Spinal cord (tissue), 10 donors: ENCODE results near the gene ARHGAP18. TPM values are rescaled to one million over a fixed set of nuclear protein-coding genes. Genes with fewer than 3 reads are reported as not detected.

Experiments
- DNase-seq, 6 donors: peaks; one replicate each; pipeline versions ENCODE4 v3.0.0 to v3.0.0-alpha.2; 2013 to 2015; ENCODE audit warnings: low spot score in 6 of 6, low read depth in 4 of 6
- H3K27ac ChIP-seq: one replicate; pipeline ENCODE4 v1.5.1; 2013; ENCODE audit warnings: low read depth, low read length, control low read depth
- H3K27me3 ChIP-seq: one replicate; pipeline ENCODE4 v1.6.1; 2013; ENCODE audit warnings: low read length; ENCODE audit not compliant: control insufficient read depth, insufficient read depth
- H3K36me3 ChIP-seq: one replicate; pipeline ENCODE4 v1.6.1; 2013; ENCODE audit warnings: low read length; ENCODE audit not compliant: control insufficient read depth, insufficient read depth
- H3K4me1 ChIP-seq: one replicate; pipeline ENCODE4 v1.6.1; 2013; ENCODE audit warnings: low read length; ENCODE audit not compliant: control insufficient read depth, insufficient read depth
- H3K4me3 ChIP-seq: one replicate; pipeline ENCODE4 v1.5.1; 2013; ENCODE audit warnings: low read depth, low read length, control low read depth
- H3K9me3 ChIP-seq: one replicate; pipeline ENCODE4 v1.6.1; 2013; ENCODE audit warnings: low read length; ENCODE audit not compliant: control insufficient read depth, insufficient read depth
- whole genome bisulfite sequencing: methylation state at CpG from one replicate; pipeline ENCODE4 v1.1.5; 2013; ENCODE audit warnings: missing lambda C conversion rate; ENCODE audit not compliant: insufficient coverage; 5-methylcytosine and 5-hydroxymethylcytosine counted together
- polyA plus RNA-seq, 2 donors: library from polyadenylated mRNA; unstranded; fragments of 120-200 nt; gene quantifications; one replicate each; pipeline ENCODE4 v1.2.1, GENCODE V29; 2013; ENCODE audit not compliant: insufficient read length in 2 of 2
- total RNA-seq, 2 donors: library from RNA; depleted of rRNA in 1 of 2; stranded (reverse); fragments of 120-200 nt in 1 of 2; fragments of >200 nt in 1 of 2; gene quantifications; one replicate each; pipeline versions ENCODE4 v1.2.3 to v1.2.4, GENCODE V29; 2013 to 2014
- donor health status: healthy.

Gene ARHGAP18
- total and polyA plus RNA-seq, 4 donors, result 8.0 to 18.6 (median 13.9) TPM

- no peaks in the 10 kb centered on the region for H3K36me3 ChIP-seq
- H3K27ac ChIP-seq, result no peak overlapping the region
- no peaks in the 10 kb centered on the region for H3K9me3 ChIP-seq
- DNase-seq, result no peak
- 78% methylated on average over 4 of the region's 5 CpGs for WGBS
- H3K27me3 ChIP-seq, result no peaks in the 10 kb centered on the region
- no peak overlapping the region for H3K4me3 ChIP-seq
- no peaks in the 10 kb centered on the region for H3K4me1 ChIP-seq
Measured at GRCh38 chr6:129675669-129676472, 34.1 kb downstream of the ARHGAP18 start.

GRCh38 chr6:129673748-129674147 is 36.2 kb downstream of the ARHGAP18 start:
- H3K9me3 ChIP-seq, result no peaks in the 10 kb centered on the region
- no peaks in the 10 kb centered on the region for H3K36me3 ChIP-seq
- no peak overlapping the region for H3K4me3 ChIP-seq
- no peak overlapping the region for H3K27ac ChIP-seq
- no peak for DNase-seq
- H3K27me3 ChIP-seq, result no peaks in the 10 kb centered on the region
- no peaks in the 10 kb centered on the region for H3K4me1 ChIP-seq

- DNase-seq, result no peak
- no peak overlapping the region for H3K27ac ChIP-seq
Measured at GRCh38 chr6:129672881-129673631, 36.9 kb downstream of the ARHGAP18 start.

GRCh38 chr6:129672341-129672682 is 37.7 kb downstream of the ARHGAP18 start:
- Histone ChIP-seq H3K27me3 (no peaks in the 10 kb centered on the region), H3K4me3 (no peak overlapping the region), H3K4me1 (no peaks in the 10 kb centered on the region), H3K27ac (no peak overlapping the region), H3K9me3 (no peaks in the 10 kb centered on the region), H3K36me3 (no peaks in the 10 kb centered on the region)
- no peak for DNase-seq
- no CpG with 5 or more reads among the region's 2 CpGs for WGBS

More at GRCh38 chr6:129672881-129673631, 36.9 kb downstream of the ARHGAP18 start:
- H3K36me3 ChIP-seq, result no peaks in the 10 kb centered on the region
- H3K4me1 ChIP-seq, result no peaks in the 10 kb centered on the region
- H3K4me3 ChIP-seq, result no peak overlapping the region
- no peaks in the 10 kb centered on the region for H3K9me3 ChIP-seq
- no CpG with 5 or more reads among the region's 2 CpGs for WGBS
- H3K27me3 ChIP-seq, result no peaks in the 10 kb centered on the region

GRCh38 chr6:129671442-129672340 is 38.3 kb downstream of the ARHGAP18 start:
- 91% methylated on average over 9 of the region's 10 CpGs for WGBS
- no peaks in the 10 kb centered on the region for H3K36me3 ChIP-seq
- no peaks in the 10 kb centered on the region for H3K4me1 ChIP-seq
- H3K4me3 ChIP-seq, result no peak overlapping the region
- DNase-seq, result no peak
- H3K27me3 ChIP-seq, result no peaks in the 10 kb centered on the region
- no peak overlapping the region for H3K27ac ChIP-seq
- no peaks in the 10 kb centered on the region for H3K9me3 ChIP-seq

- Histone ChIP-seq H3K36me3 (no peaks in the 10 kb centered on the region), H3K27me3 (no peaks in the 10 kb centered on the region), H3K4me1 (no peaks in the 10 kb centered on the region), H3K9me3 (no peaks in the 10 kb centered on the region), H3K4me3 (no peak overlapping the region), H3K27ac (no peak overlapping the region)
- 58% methylated on average over 2 of the region's 3 CpGs for WGBS
- no peak for DNase-seq
Measured at GRCh38 chr6:129670634-129671033, 39.3 kb downstream of the ARHGAP18 start.

- H3K27me3 ChIP-seq, result no peaks in the 10 kb centered on the region
- DNase-seq, result peak in 1 of 6 donors; percentile 49
- no peak overlapping the region for H3K27ac ChIP-seq
- H3K4me3 ChIP-seq, result no peak overlapping the region
- H3K4me1 ChIP-seq, result no peaks in the 10 kb centered on the region
- no peaks in the 10 kb centered on the region for H3K36me3 ChIP-seq
- H3K9me3 ChIP-seq, result no peaks in the 10 kb centered on the region
Measured at GRCh38 chr6:129667621-129668020, 42.4 kb downstream of the ARHGAP18 start.

- Histone ChIP-seq H3K27me3 (no peaks in the 10 kb centered on the region), H3K9me3 (no peaks in the 10 kb centered on the region), H3K27ac (no peak overlapping the region), H3K4me1 (peaks cover 3% of the 10 kb centered on the region), H3K4me3 (no peak overlapping the region), H3K36me3 (no peaks in the 10 kb centered on the region)
- peak in 1 of 6 donors; percentile 51 for DNase-seq
Measured at GRCh38 chr6:129667034-129667433, 42.9 kb downstream of the ARHGAP18 start.

- H3K27me3 ChIP-seq, result no peaks in the 10 kb centered on the region
- no peaks in the 10 kb centered on the region for H3K9me3 ChIP-seq
- H3K4me3 ChIP-seq, result no peak overlapping the region
- DNase-seq, result no peak
- H3K27ac ChIP-seq, result no peak overlapping the region
- peaks cover 9% of the 10 kb centered on the region for H3K4me1 ChIP-seq
- 88% methylated on average over 3 of the region's 3 CpGs for WGBS
- H3K36me3 ChIP-seq, result no peaks in the 10 kb centered on the region
Measured at GRCh38 chr6:129665555-129665954, 44.4 kb downstream of the ARHGAP18 start.
